K562 (cell line): Measurements from ENCODE around the gene NDST3. TPM values are rescaled to one million over a fixed set of nuclear protein-coding genes. Genes with fewer than 3 reads are reported as not detected.

Source experiments
- BRCA1 ChIP-seq, 2 experiments: fragments of 450-650 bp in 1 of 2; sonication (generic) in 1 of 2; formaldehyde crosslinking in 1 of 2; IDR thresholded peaks; 2 replicates each; pipeline versions ENCODE4 v1.5.0 to v1.6.1; 2017 to 2020; ENCODE audit warnings: mild to moderate bottlenecking in 1 of 2, missing genetic modification reagents in 1 of 2
- BRF1 ChIP-seq: IDR thresholded peaks from 3 replicates; pipeline ENCODE4 v1.6.1; 2011; ENCODE audit warnings: borderline replicate concordance, mild to moderate bottlenecking; ENCODE audit not compliant: insufficient read length; ENCODE audit errors: extremely low read depth
- CAMTA2 ChIP-seq: fragments of 250-450 bp; sonication (Bioruptor Pico); conservative IDR thresholded peaks from 2 replicates; pipeline ENCODE4 v1.5.1; 2022
- CBX3 ChIP-seq, 2 experiments: IDR thresholded peaks; 1 replicate in 1 of 2; 2 replicates in 1 of 2; pipeline ENCODE4 v1.6.1; 2012; ENCODE audit warnings: inconsistent platforms in 2 of 2, low read length in 2 of 2, borderline replicate concordance in 1 of 2, control low read depth in 1 of 2
- CBX5 ChIP-seq: IDR thresholded peaks from 2 replicates; pipeline ENCODE4 v1.6.1; 2014; ENCODE audit warnings: low read depth, borderline replicate concordance
- CEBPB ChIP-seq: fragments of 450-650 bp; IDR thresholded peaks from 2 replicates; pipeline ENCODE4 v1.6.1; 2016; ENCODE audit warnings: missing genetic modification characterization, missing compliant biosample characterization
- CTBP1 ChIP-seq: fragments of 450-650 bp; IDR thresholded peaks from 2 replicates; pipeline ENCODE4 v1.6.1; 2016; ENCODE audit warnings: borderline replicate concordance
- ESRRA ChIP-seq: fragments of 450-650 bp; IDR thresholded peaks from 2 replicates; pipeline ENCODE4 v1.6.1; 2014; ENCODE audit warnings: low read depth, mild to moderate bottlenecking, moderate library complexity, borderline replicate concordance
- JUN ChIP-seq, 2 experiments: sonication (generic) in 1 of 2; formaldehyde crosslinking in 1 of 2; IDR thresholded peaks; 2 replicates each; pipeline versions ENCODE4 v1.6.1 to v1.8.0; 2012 to 2022; ENCODE audit warnings: borderline replicate concordance in 2 of 2, mild to moderate bottlenecking in 2 of 2, improper control_type of control experiment in 1 of 2, low read depth in 1 of 2, low read length in 1 of 2, missing genetic modification reagents in 1 of 2
- JUND ChIP-seq, 2 experiments: IDR thresholded peaks; 2 replicates in 1 of 2; 3 replicates in 1 of 2; pipeline ENCODE4 v1.6.1; 2011; ENCODE audit warnings: borderline replicate concordance in 2 of 2, low read depth in 2 of 2, low read length in 2 of 2, improper control_type of control experiment in 1 of 2, missing biosample characterization in 1 of 2, missing genetic modification characterization in 1 of 2, missing genetic modification reagents in 1 of 2
- MAFG ChIP-seq: fragments of 450-650 bp; conservative IDR thresholded peaks from 2 replicates; pipeline ENCODE4 v1.6.1; 2016; ENCODE audit warnings: missing genetic modification characterization, missing compliant biosample characterization
- MEIS2 ChIP-seq: fragments of 450-650 bp; IDR thresholded peaks from 2 replicates; pipeline ENCODE4 v1.6.1; 2014; ENCODE audit warnings: mild to moderate bottlenecking; ENCODE audit not compliant: partially characterized antibody
- NFRKB ChIP-seq: fragments of 450-650 bp; IDR thresholded peaks from 2 replicates; pipeline ENCODE4 v1.6.1; 2016; ENCODE audit warnings: low read depth
- PHF20 ChIP-seq: fragments of 450-650 bp; IDR thresholded peaks from 2 replicates; pipeline ENCODE4 v1.6.1; 2018; ENCODE audit not compliant: partially characterized antibody
- SMC3 ChIP-seq: conservative IDR thresholded peaks from 2 replicates; pipeline ENCODE4 v1.6.1; 2011; ENCODE audit warnings: low read depth, low read length, improper control_type of control experiment; ENCODE audit not compliant: insufficient read depth
- SRSF1 ChIP-seq: fragments of 200-400 bp; formaldehyde crosslinking; IDR thresholded peaks from 2 replicates; pipeline ENCODE4 v1.6.1; 2017; ENCODE audit warnings: mild to moderate bottlenecking, low read depth, low read length, moderate library complexity
- TEAD2 ChIP-seq: fragments of 450-650 bp; IDR thresholded peaks from 2 replicates; pipeline ENCODE4 v1.6.1; 2016; ENCODE audit warnings: missing genetic modification characterization, control low read depth, missing compliant biosample characterization
- THRAP3 ChIP-seq: fragments of 450-650 bp; IDR thresholded peaks from 2 replicates; pipeline ENCODE4 v1.6.1; 2016; ENCODE audit warnings: mild to moderate bottlenecking, inconsistent platforms, borderline replicate concordance
- YBX1 ChIP-seq: fragments of 450-650 bp; IDR thresholded peaks from 2 replicates; pipeline ENCODE4 v1.7.1; 2016; ENCODE audit warnings: mild to moderate bottlenecking
- ZFP36 ChIP-seq: fragments of 150-350 bp; IDR thresholded peaks from 2 replicates; pipeline ENCODE4 v1.6.1; 2018; ENCODE audit warnings: low read length, low read depth; ENCODE audit not compliant: partially characterized antibody
- ZNF175 ChIP-seq: fragments of 200-800 bp; sonication (Bioruptor generic); IDR thresholded peaks from 2 replicates; pipeline ENCODE4 v1.6.1; 2016; ENCODE audit warnings: low read depth, mild to moderate bottlenecking, missing genetic modification characterization, missing compliant biosample characterization
- ZNF274 ChIP-seq: IDR thresholded peaks from 2 replicates; pipeline ENCODE4 v1.6.1; 2011; ENCODE audit warnings: low read depth, mild to moderate bottlenecking, low read length, moderate library complexity, borderline replicate concordance
- polyA plus RNA-seq, 8 experiments: library from polyadenylated mRNA; depleted of rRNA in 4 of 8; stranded (reverse) in 5 of 8; unstranded in 3 of 8; fragments of >200 nt; fragmentation: Nextera tagmentation in 2 of 8; fragmentation: Illumina TruSeq in 1 of 8; extraction: Ambion mirVana in 2 of 8; extraction: Trizol in 1 of 8; gene quantifications; 2 replicates each; pipeline versions ENCODE4 v1.2.1 to v1.2.3, GENCODE V29; 2011 to 2014; ENCODE audit warnings: inconsistent platforms in 1 of 8, missing spikeins in 1 of 8
- total RNA-seq, 7 experiments: library from RNA; depleted of rRNA in 6 of 7; stranded (reverse); fragments of >200 nt in 6 of 7; fragmentation: Illumina TruSeq in 2 of 7; extraction: Trizol in 2 of 7; gene quantifications; 2 replicates each; pipeline versions ENCODE4 v1.2.1 to v1.2.3, GENCODE V29; 2011 to 2021; ENCODE audit warnings: low replicate concordance in 1 of 7
- TF ChIP-seq, protein P1 (sequence below): fragments of 250-450 bp; sonication (Bioruptor Pico); IDR thresholded peaks from 2 replicates; pipeline ENCODE4 v1.4.0; 2020; ENCODE audit warnings: mild to moderate bottlenecking, moderate library complexity, borderline replicate concordance
- TF ChIP-seq, protein P2 (sequence below): fragments of 450-650 bp; conservative IDR thresholded peaks from 2 replicates; pipeline ENCODE4 v1.6.1; 2016; ENCODE audit warnings: missing genetic modification characterization, low read depth, mild to moderate bottlenecking, missing compliant biosample characterization, moderate library complexity

The NDST3 gene
- total and polyA plus RNA-seq, 9 of the 15 experiments (the other 6 are each of a cell fraction or from before 2014, with no cell fraction given): not detected

DNA sequence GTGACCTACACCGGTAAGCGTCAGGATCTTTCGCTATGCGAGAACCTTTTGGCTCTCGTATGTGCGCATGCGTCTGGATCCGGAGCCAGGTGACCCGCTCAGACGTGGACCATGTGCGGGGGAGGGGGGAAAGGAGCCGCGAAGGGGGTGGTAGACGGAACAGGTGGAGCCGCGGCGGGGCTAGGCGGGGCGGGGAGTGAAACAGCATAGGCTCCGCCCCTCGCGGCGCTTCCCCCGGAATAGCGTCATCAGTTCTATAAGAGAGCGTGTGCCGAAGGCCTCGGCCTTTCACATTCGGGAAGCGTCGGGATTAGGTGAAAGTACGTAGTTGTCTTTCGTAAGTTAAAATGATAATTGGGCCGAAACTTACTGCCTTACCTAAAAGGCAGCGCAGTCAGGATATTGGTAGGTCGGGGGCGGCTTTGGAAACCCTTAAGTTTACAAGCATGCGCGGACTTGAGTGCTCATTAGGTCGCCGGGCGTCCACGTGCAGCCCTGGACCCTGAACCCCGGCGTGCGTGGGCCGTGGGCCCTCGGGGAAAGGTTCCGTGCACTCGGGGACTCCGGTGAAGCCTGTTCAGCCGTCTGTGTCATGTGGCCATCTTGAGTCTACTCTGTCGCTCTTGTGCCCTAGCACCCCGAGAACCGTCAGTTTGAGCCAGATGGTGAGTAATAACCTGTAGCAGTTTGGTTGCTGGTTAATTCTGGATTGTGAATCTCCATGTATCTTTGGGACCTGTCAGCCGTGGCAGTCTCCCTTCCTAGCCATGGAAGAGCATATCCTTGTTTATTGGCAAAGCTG lies 244.4 kb downstream of the NDST3 start (continued):
- TF ChIP-seq, protein P1, sequence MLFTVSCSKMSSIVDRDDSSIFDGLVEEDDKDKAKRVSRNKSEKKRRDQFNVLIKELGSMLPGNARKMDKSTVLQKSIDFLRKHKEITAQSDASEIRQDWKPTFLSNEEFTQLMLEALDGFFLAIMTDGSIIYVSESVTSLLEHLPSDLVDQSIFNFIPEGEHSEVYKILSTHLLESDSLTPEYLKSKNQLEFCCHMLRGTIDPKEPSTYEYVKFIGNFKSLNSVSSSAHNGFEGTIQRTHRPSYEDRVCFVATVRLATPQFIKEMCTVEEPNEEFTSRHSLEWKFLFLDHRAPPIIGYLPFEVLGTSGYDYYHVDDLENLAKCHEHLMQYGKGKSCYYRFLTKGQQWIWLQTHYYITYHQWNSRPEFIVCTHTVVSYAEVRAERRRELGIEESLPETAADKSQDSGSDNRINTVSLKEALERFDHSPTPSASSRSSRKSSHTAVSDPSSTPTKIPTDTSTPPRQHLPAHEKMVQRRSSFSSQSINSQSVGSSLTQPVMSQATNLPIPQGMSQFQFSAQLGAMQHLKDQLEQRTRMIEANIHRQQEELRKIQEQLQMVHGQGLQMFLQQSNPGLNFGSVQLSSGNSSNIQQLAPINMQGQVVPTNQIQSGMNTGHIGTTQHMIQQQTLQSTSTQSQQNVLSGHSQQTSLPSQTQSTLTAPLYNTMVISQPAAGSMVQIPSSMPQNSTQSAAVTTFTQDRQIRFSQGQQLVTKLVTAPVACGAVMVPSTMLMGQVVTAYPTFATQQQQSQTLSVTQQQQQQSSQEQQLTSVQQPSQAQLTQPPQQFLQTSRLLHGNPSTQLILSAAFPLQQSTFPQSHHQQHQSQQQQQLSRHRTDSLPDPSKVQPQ: no peak
- TF ChIP-seq ZFP36 (no peak), MEIS2 (peak; percentile 30), CBX3 (IDR thresholded peaks at IDR 0.05; ENCODE audit: borderline replicate concordance in 1 of 2, low read length in 2 of 2) (0 out of 3 replicates have a peak, but pooled peaks of 1 of the 2 experiments have one; percentile 65), MAFG (tag) (no peak), CAMTA2 (CRISPR knock-in tag) (no peak), JUN (IDR thresholded peaks at IDR 0.05; ENCODE audit: borderline replicate concordance, low read depth, low read length) (peak; percentile 31; the same call in 1 of the 2 replicates), JUN (CRISPR knock-in tag; IDR thresholded peaks at IDR 0.05; ENCODE audit: borderline replicate concordance) (no peak), BRCA1 (IDR thresholded peaks at IDR 0.05) (no peak), BRCA1 (CRISPR knock-in tag; IDR thresholded peaks at IDR 0.05) (no peak), CTBP1 (0 out of 2 replicates have a peak, but pooled peaks have one; percentile 29), BRF1 (no peak), ZNF175 (CRISPR knock-in tag) (0 out of 2 replicates have a peak, but pooled peaks have one; percentile 44), TEAD2 (tag) (no peak), YBX1 (no peak), SRSF1 (no peak), JUND (IDR thresholded peaks at IDR 0.05; ENCODE audit: borderline replicate concordance, low read depth, low read length) (peak; percentile 43; the same call in 1 of the 2 replicates), JUND (tag; IDR thresholded peaks at IDR 0.05; ENCODE audit: borderline replicate concordance, low read depth, low read length) (peak; percentile 55; the same call in 1 of the 3 replicates), CBX5 (no peak), ESRRA (0 out of 2 replicates have a peak, but pooled peaks have one; percentile 27), THRAP3 (no peak), SMC3 (no peak), ZNF274 (no peak), NFRKB (peak; percentile 32; the same call in 1 of the 2 replicates), PHF20 (peak; percentile 32), CEBPB (tag) (no peak)
- TF ChIP-seq, protein P2, sequence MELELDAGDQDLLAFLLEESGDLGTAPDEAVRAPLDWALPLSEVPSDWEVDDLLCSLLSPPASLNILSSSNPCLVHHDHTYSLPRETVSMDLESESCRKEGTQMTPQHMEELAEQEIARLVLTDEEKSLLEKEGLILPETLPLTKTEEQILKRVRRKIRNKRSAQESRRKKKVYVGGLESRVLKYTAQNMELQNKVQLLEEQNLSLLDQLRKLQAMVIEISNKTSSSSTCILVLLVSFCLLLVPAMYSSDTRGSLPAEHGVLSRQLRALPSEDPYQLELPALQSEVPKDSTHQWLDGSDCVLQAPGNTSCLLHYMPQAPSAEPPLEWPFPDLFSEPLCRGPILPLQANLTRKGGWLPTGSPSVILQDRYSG (tag): no peak; the same call in 1 of the 2 replicates
